HCT116 (cell line): ENCODE data around the gene ADK. TPM values are rescaled to one million over a fixed set of nuclear protein-coding genes. Genes with fewer than 3 reads are reported as not detected.

Experiments
- ATAC-seq: fragments of 200-7000 bp; cut with Tn5 transposase; 2 replicates; pipeline ENCODE4 v1.9.1; 2020; ENCODE audit warnings: mild to moderate bottlenecking, moderate library complexity
- BruUV-seq: library from RNA; stranded (reverse); fragments of 400-500 nt; replicated peaks from 2 replicates; lab custom pipeline; 2021; lab: Mats Ljungman, UMichigan
- CTCF ChIA-PET: fragments of 300-600 bp; sonication (Branson Sonifier 250); formaldehyde crosslinking; loops from one replicate; lab custom pipeline; 2021; ENCODE audit warnings: antibody characterized with exemption; lab: Charles Lee
- POLR2A ChIA-PET: fragments of 300-600, 350-600 bp; sonication (Branson Sonifier 250); formaldehyde crosslinking; loops from one replicate; lab custom pipeline; 2021; ENCODE audit warnings: antibody characterized with exemption; lab: Charles Lee
- RAD21 ChIA-PET, 2 experiments: fragments of 300-600 bp; sonication (Branson Sonifier 250); formaldehyde crosslinking; loops; one replicate each; lab custom pipeline; 2023; ENCODE audit warnings: low total read pairs in 2 of 2; ENCODE audit not compliant: uncharacterized antibody in 2 of 2, unreplicated experiment in 2 of 2, low non-redundant PET in 1 of 2; lab: Charles Lee
- DNase-seq: peaks from one replicate; pipeline ENCODE4 v3.0.0-alpha.2; 2010; ENCODE audit warnings: low read depth, low spot score
- H2AFZ ChIP-seq: fragments of 200-600 bp; shearing (Covaris generic), sonication (generic); 2 replicates; pipeline ENCODE4 v1.6.1; 2017; ENCODE audit warnings: low read depth, mixed run types, mixed read lengths, antibody characterized with exemption, low read length; ENCODE audit not compliant: poor library complexity, severe bottlenecking
- H3K27ac ChIP-seq: 2 replicates; pipeline ENCODE4 v1.5.1; 2012; ENCODE audit warnings: low read depth, low read length
- H3K27me3 ChIP-seq: fragments of 200-600 bp; sonication (generic); 2 replicates; pipeline ENCODE4 v1.6.1; 2016; ENCODE audit warnings: mixed run types, low read length, mixed read lengths; ENCODE audit not compliant: insufficient read depth
- H3K36me3 ChIP-seq, 2 experiments: fragments of 200-500 bp in 1 of 2; fragments of 200-600 bp in 1 of 2; sonication (Bioruptor generic) in 1 of 2; sonication (generic) in 1 of 2; 2 replicates each; pipeline versions ENCODE4 v1.5.1 to v1.6.1; 2014 to 2016; ENCODE audit warnings: low read length in 2 of 2, inconsistent platforms in 1 of 2, mixed read lengths in 1 of 2, mixed run types in 1 of 2; ENCODE audit not compliant: insufficient read depth in 2 of 2, control insufficient read depth in 1 of 2
- H3K4me1 ChIP-seq, 2 experiments: fragments of 200-600 bp in 1 of 2; sonication (generic) in 1 of 2; 2 replicates each; pipeline versions ENCODE4 v1.5.1 to v1.6.1; 2012 to 2017; ENCODE audit warnings: low read length in 2 of 2, inconsistent platforms in 1 of 2, mild to moderate bottlenecking in 1 of 2, mixed read lengths in 1 of 2, mixed run types in 1 of 2, moderate library complexity in 1 of 2; ENCODE audit not compliant: insufficient read depth in 2 of 2, control insufficient read depth in 1 of 2
- H3K4me2 ChIP-seq: fragments of 200-600 bp; sonication (generic); 2 replicates; pipeline ENCODE4 v1.6.1; 2017; ENCODE audit warnings: mixed run types, low read length, mixed read lengths
- H3K4me3 ChIP-seq, 2 experiments: fragments of 200-600 bp in 1 of 2; sonication (generic) in 1 of 2; replicated peaks in 1 of 2; 2 replicates each; pipeline ENCODE4 v1.5.1; 2011 to 2016; ENCODE audit warnings: low read length in 2 of 2, control low read depth in 1 of 2, low read depth in 1 of 2, mild to moderate bottlenecking in 1 of 2, mixed read lengths in 1 of 2, mixed run types in 1 of 2
- H3K79me2 ChIP-seq: fragments of 200-600 bp; sonication (generic); 2 replicates; pipeline ENCODE4 v1.6.1; 2017; ENCODE audit warnings: mild to moderate bottlenecking, mixed run types, low read length, moderate library complexity, mixed read lengths; ENCODE audit not compliant: insufficient read depth
- H3K9ac ChIP-seq: fragments of 200-600 bp; sonication (generic); 2 replicates; pipeline ENCODE4 v1.6.1; 2016; ENCODE audit warnings: low read length, mixed read lengths
- H3K9me2 ChIP-seq: fragments of 200-600 bp; sonication (generic), shearing (Covaris generic); 2 replicates; pipeline ENCODE4 v1.6.1; 2017; ENCODE audit warnings: mixed run types, mild to moderate bottlenecking, moderate library complexity; ENCODE audit not compliant: insufficient read depth
- H3K9me3 ChIP-seq, 2 experiments: fragments of 200-500 bp in 1 of 2; fragments of 200-600 bp in 1 of 2; sonication (Bioruptor generic) in 1 of 2; sonication (generic) in 1 of 2; 2 replicates each; pipeline ENCODE4 v1.6.1; 2014 to 2017; ENCODE audit warnings: low read length in 2 of 2, mixed read lengths in 2 of 2, inconsistent platforms in 1 of 2, low read depth in 1 of 2, mild to moderate bottlenecking in 1 of 2, mixed run types in 1 of 2, moderate library complexity in 1 of 2; ENCODE audit not compliant: control insufficient read depth in 1 of 2, insufficient read depth in 1 of 2
- H4K20me1 ChIP-seq: fragments of 200-600 bp; sonication (generic), shearing (Covaris generic); 2 replicates; pipeline ENCODE4 v1.6.1; 2017; ENCODE audit warnings: mixed run types, mild to moderate bottlenecking, moderate library complexity; ENCODE audit not compliant: insufficient read depth
- CBX3 ChIP-seq: IDR thresholded peaks from 2 replicates; pipeline ENCODE4 v1.6.1; 2012; ENCODE audit warnings: low read depth
- CEBPB ChIP-seq: IDR thresholded peaks from 2 replicates; pipeline ENCODE4 v1.6.1; 2012; ENCODE audit warnings: low read depth
- ELF1 ChIP-seq: IDR thresholded peaks from 2 replicates; pipeline ENCODE4 v1.6.1; 2012; ENCODE audit warnings: low read depth, borderline replicate concordance
- EZH2phosphoT487 ChIP-seq: fragments of 200-600 bp; IDR thresholded peaks from 2 replicates; pipeline ENCODE4 v1.6.1; 2018; ENCODE audit warnings: antibody characterized with exemption, borderline replicate concordance
- JUND ChIP-seq: IDR thresholded peaks from 2 replicates; pipeline ENCODE4 v1.6.1; 2012
- SP1 ChIP-seq: IDR thresholded peaks from 2 replicates; pipeline ENCODE4 v1.6.1; 2012; ENCODE audit warnings: low read depth
- SRF ChIP-seq: IDR thresholded peaks from 2 replicates; pipeline ENCODE4 v1.6.1; 2012; ENCODE audit warnings: low read depth
- YY1 ChIP-seq: IDR thresholded peaks from 2 replicates; pipeline ENCODE4 v1.6.1; 2011; ENCODE audit warnings: low read length, low read depth, moderate library complexity, mild to moderate bottlenecking; ENCODE audit not compliant: insufficient replicate concordance; ENCODE audit errors: extremely low read depth
- intact Hi-C: fragments of 100-400 bp; cut with micrococcal nuclease; formaldehyde crosslinking; loops from 2 replicates; pipeline ENCODE4 v1.10.0; 2022
- total RNA-seq: library from RNA; stranded (reverse); gene quantifications from one replicate; pipeline ENCODE4 v1.2.1, GENCODE V29; 2021; ENCODE audit not compliant: unreplicated experiment
- TF ChIP-seq, protein P1 (sequence below): IDR thresholded peaks from 2 replicates; pipeline ENCODE4 v1.6.1; 2011; ENCODE audit warnings: mild to moderate bottlenecking, low read length, moderate library complexity; ENCODE audit not compliant: insufficient replicate concordance; ENCODE audit errors: extremely low read depth
- TF ChIP-seq, protein P2 (sequence below), 3 experiments: fragments of 200-600 bp in 1 of 3; sonication (generic) in 1 of 3; IDR thresholded peaks in 2 of 3; conservative IDR thresholded peaks in 1 of 3; 2 replicates each; pipeline ENCODE4 v1.5.1; 2012 to 2017; ENCODE audit warnings: low read depth in 2 of 3, low read length in 2 of 3, antibody characterized with exemption in 1 of 3, borderline replicate concordance in 1 of 3, control low read depth in 1 of 3, mild to moderate bottlenecking in 1 of 3, mixed read lengths in 1 of 3, mixed run types in 1 of 3, moderate library complexity in 1 of 3; ENCODE audit not compliant: insufficient read depth in 1 of 3
- TF ChIP-seq, protein P3 (sequence below): IDR thresholded peaks from 2 replicates; pipeline ENCODE4 v1.6.1; 2012

ADK gene
- total RNA-seq, 1 experiment from 2014 or later, result 55.0 TPM

DNA sequence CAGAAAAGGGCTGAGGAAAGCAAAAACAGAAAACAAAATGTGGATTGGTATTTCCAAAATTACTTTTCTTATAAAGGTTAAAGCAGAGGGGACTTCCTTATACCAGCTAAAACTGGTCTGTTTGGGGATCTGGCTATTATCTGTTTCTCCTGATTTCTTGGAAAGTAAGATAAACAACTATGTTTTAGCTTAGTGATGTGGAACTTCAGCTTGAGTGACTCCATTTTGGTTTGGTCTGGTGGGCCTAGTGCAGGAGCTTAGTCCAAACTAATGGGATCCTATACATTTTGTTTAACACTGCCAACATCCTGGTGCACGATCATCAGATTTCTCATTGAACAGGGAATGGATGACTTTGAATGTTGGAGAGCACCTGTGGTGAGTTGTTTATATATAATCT lies 283.5 kb downstream of the ADK start (continued):
- TF ChIP-seq, protein P1, sequence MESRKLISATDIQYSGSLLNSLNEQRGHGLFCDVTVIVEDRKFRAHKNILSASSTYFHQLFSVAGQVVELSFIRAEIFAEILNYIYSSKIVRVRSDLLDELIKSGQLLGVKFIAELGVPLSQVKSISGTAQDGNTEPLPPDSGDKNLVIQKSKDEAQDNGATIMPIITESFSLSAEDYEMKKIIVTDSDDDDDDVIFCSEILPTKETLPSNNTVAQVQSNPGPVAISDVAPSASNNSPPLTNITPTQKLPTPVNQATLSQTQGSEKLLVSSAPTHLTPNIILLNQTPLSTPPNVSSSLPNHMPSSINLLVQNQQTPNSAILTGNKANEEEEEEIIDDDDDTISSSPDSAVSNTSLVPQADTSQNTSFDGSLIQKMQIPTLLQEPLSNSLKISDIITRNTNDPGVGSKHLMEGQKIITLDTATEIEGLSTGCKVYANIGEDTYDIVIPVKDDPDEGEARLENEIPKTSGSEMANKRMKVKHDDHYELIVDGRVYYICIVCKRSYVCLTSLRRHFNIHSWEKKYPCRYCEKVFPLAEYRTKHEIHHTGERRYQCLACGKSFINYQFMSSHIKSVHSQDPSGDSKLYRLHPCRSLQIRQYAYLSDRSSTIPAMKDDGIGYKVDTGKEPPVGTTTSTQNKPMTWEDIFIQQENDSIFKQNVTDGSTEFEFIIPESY, result no peak
- TF ChIP-seq ELF1 (no peak), CEBPB (no peak), SP1 (no peak), SRF (no peak), JUND (no peak)
- TF ChIP-seq, protein P2, sequence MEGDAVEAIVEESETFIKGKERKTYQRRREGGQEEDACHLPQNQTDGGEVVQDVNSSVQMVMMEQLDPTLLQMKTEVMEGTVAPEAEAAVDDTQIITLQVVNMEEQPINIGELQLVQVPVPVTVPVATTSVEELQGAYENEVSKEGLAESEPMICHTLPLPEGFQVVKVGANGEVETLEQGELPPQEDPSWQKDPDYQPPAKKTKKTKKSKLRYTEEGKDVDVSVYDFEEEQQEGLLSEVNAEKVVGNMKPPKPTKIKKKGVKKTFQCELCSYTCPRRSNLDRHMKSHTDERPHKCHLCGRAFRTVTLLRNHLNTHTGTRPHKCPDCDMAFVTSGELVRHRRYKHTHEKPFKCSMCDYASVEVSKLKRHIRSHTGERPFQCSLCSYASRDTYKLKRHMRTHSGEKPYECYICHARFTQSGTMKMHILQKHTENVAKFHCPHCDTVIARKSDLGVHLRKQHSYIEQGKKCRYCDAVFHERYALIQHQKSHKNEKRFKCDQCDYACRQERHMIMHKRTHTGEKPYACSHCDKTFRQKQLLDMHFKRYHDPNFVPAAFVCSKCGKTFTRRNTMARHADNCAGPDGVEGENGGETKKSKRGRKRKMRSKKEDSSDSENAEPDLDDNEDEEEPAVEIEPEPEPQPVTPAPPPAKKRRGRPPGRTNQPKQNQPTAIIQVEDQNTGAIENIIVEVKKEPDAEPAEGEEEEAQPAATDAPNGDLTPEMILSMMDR (IDR thresholded peaks at IDR 0.05 in 2 of 3, conservative IDR thresholded peaks at IDR 0.05 in 1 of 3; ENCODE audit: borderline replicate concordance in 1 of 3, insufficient read depth in 1 of 3, low read depth in 2 of 3, low read length in 2 of 3), result no peak
- TF ChIP-seq, protein P3, sequence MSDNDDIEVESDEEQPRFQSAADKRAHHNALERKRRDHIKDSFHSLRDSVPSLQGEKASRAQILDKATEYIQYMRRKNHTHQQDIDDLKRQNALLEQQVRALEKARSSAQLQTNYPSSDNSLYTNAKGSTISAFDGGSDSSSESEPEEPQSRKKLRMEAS, result no peak

DNA sequence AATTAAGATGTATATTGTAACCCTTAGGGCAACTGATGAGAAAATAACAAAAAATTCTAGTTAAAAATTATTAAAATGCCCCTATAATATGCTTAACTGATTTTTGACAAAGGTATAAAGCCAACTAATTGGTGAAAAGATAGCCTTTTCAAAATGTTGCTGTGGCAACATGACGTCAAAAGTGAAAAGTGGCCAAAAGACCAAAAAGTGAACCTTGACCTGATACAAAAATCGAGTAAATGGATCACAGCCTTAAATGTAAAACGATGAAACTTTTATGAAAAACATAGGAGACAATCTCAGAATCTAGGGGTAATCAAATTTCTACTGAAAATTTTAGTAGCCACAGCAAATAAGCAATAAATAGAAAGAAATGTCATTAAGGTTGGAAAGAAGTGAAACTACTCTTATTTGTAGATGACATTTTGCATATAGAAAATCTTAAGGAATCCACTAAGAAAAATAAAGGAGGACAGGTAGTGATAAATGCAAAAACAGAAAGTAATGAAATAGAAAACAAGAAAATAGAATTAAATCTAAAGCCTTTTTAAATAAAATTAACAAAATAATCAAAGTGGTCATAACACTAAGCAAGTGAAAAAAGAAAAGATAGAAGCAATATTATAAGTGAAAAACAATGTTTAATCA lies 285.6 kb downstream of the ADK start:
- Histone ChIP-seq H3K9me2 (no peaks in the 10 kb centered on the region), H3K27me3 (no peaks in the 10 kb centered on the region), H3K4me2 (no peak overlapping the region), H3K9me3 (no peaks in the 10 kb centered on the region), H3K4me1 (peaks cover 5 to 10% of the 10 kb centered on the region in 2 experiments), H2AFZ (no peak overlapping the region), H3K27ac (no peak overlapping the region), H3K4me3 (no peak overlapping the region), H3K79me2 (no peaks in the 10 kb centered on the region), H4K20me1 (no peaks in the 10 kb centered on the region), H3K9ac (no peak overlapping the region), H3K36me3 (no peaks in the 10 kb centered on the region)
- ChIA-PET CTCF (no interaction called here), POLR2A (no interaction called here), RAD21 (no interaction called here)
- no TSS peak for BruUV-seq
- intact Hi-C loops, result no loop called here
- DNase-seq (no peak), ATAC-seq (no peak)
- TF ChIP-seq EZH2phosphoT487 (no peak), YY1 (no peak), CBX3 (no peak)
